K562 (cell line): ENCODE measurements around the gene GUCY2F. TPM values are rescaled to one million over a fixed set of nuclear protein-coding genes. Genes with fewer than 3 reads are reported as not detected.

Experiments used
- ATAC-seq: fragments of 200-7000 bp; cut with Tn5 transposase; 3 replicates; pipeline ENCODE4 v1.9.1; 2020; ENCODE audit warnings: moderate library complexity
- BruUV-seq: library from RNA; stranded (reverse); fragments of 400-500 nt; replicated peaks from 2 replicates; lab custom pipeline; 2021; lab: Mats Ljungman, UMichigan
- CTCF ChIA-PET: fragments of 300-600 bp; formaldehyde crosslinking; extraction: SDS; loops from one replicate; lab custom pipeline; 2021; ENCODE audit warnings: low intra/inter-chr PET ratio; lab: Yijun Ruan, JAX
- POLR2A ChIA-PET: fragments of 300-600, 350-650 bp; sonication (Branson Sonifier 250); formaldehyde crosslinking; extraction: SDS; loops from one replicate; lab custom pipeline; 2021; ENCODE audit warnings: antibody characterized with exemption, inconsistent platforms; lab: Yijun Ruan, JAX
- DNase-seq, 4 experiments: peaks; one replicate each; pipeline versions ENCODE4 v3.0.0 to v3.0.0-alpha.2; 2011 to 2018; ENCODE audit warnings: low spot score in 3 of 4, mixed read lengths in 3 of 4; ENCODE audit errors: extremely low read depth in 1 of 4
- FAIRE-seq: peaks from 2 replicates; lab custom pipeline; 2011; peaks lifted over from hg19 to GRCh38; lab: Jason Lieb, UNC
- H2AFZ ChIP-seq: 2 replicates; pipeline ENCODE4 v1.6.0; 2011; ENCODE audit warnings: low read depth, low read length, control low read depth, inconsistent platforms
- H3K27ac ChIP-seq: fragments of 200-600 bp; 3 replicates; pipeline ENCODE4 v1.8.0; 2011; ENCODE audit warnings: low read depth, mild to moderate bottlenecking, control low read depth, inconsistent platforms, low read length, moderate library complexity, mixed read lengths; ENCODE audit errors: extremely low read depth
- H3K27me3 ChIP-seq, 2 experiments: fragments of 300-600 bp in 1 of 2; 2 replicates in 1 of 2; 3 replicates in 1 of 2; pipeline versions ENCODE4 v1.6.0 to v1.8.0; 2011; ENCODE audit warnings: inconsistent platforms in 2 of 2, low read length in 2 of 2, mild to moderate bottlenecking in 1 of 2, mixed read lengths in 1 of 2, moderate library complexity in 1 of 2; ENCODE audit not compliant: control insufficient read depth in 2 of 2, insufficient read depth in 2 of 2
- H3K36me3 ChIP-seq: fragments of 300-600 bp; 3 replicates; pipeline ENCODE4 v1.8.0; 2011; ENCODE audit warnings: mild to moderate bottlenecking, low read length, inconsistent platforms; ENCODE audit not compliant: control insufficient read depth, insufficient read depth
- H3K4me1 ChIP-seq, 2 experiments: fragments of 200-600 bp in 1 of 2; replicated peaks in 1 of 2; 2 replicates in 1 of 2; 3 replicates in 1 of 2; pipeline versions ENCODE4 v1.5.1 to v1.8.0; 2011; ENCODE audit warnings: inconsistent platforms in 2 of 2, low read length in 2 of 2, mild to moderate bottlenecking in 1 of 2, mixed read lengths in 1 of 2, moderate library complexity in 1 of 2; ENCODE audit not compliant: control insufficient read depth in 2 of 2, insufficient read depth in 2 of 2
- H3K4me2 ChIP-seq: 2 replicates; pipeline ENCODE4 v1.6.1; 2011; ENCODE audit warnings: low read length, control low read depth, inconsistent platforms, mixed read lengths; ENCODE audit not compliant: insufficient read depth
- H3K4me3 ChIP-seq: fragments of 200-600 bp; sonication (generic), shearing (Covaris generic); 2 replicates; pipeline ENCODE4 v1.5.1; 2016; ENCODE audit warnings: control low read depth, inconsistent platforms
- H3K79me2 ChIP-seq: fragments of 200-600 bp; 3 replicates; pipeline ENCODE4 v1.8.0; 2011; ENCODE audit warnings: low read length, inconsistent platforms; ENCODE audit not compliant: control insufficient read depth, insufficient read depth
- H3K9ac ChIP-seq, 2 experiments: 2 replicates each; pipeline versions ENCODE4 v1.6.0 to v1.6.1; 2011; ENCODE audit warnings: low read depth in 2 of 2, low read length in 2 of 2, control low read depth in 1 of 2, inconsistent platforms in 1 of 2, mild to moderate bottlenecking in 1 of 2, mixed read lengths in 1 of 2; ENCODE audit not compliant: insufficient read depth in 1 of 2
- H3K9me1 ChIP-seq: one replicate; pipeline ENCODE4 v1.6.0; 2011; ENCODE audit warnings: inconsistent platforms, mild to moderate bottlenecking, low read length, moderate library complexity; ENCODE audit not compliant: control insufficient read depth, insufficient read depth
- H3K9me3 ChIP-seq: replicated peaks from 2 replicates; pipeline ENCODE4 v1.5.1; 2011; ENCODE audit warnings: low read depth, low read length, inconsistent platforms; ENCODE audit not compliant: control insufficient read depth, insufficient read depth
- H4K20me1 ChIP-seq: replicated peaks from 2 replicates; pipeline ENCODE4 v1.6.1; 2011; ENCODE audit warnings: low read length, inconsistent platforms, mixed read lengths; ENCODE audit not compliant: control insufficient read depth, insufficient read depth
- C11orf30 ChIP-seq: fragments of 450-650 bp; IDR thresholded peaks from 2 replicates; pipeline ENCODE4 v1.6.1; 2016; ENCODE audit warnings: low read depth, mild to moderate bottlenecking
- CHD4 ChIP-seq: fragments of 200-600 bp; sonication (generic); IDR thresholded peaks from 3 replicates; pipeline ENCODE4 v1.6.1; 2012; ENCODE audit warnings: low read depth, mild to moderate bottlenecking, mixed read lengths, low read length, inconsistent platforms; ENCODE audit not compliant: insufficient read depth, insufficient replicate concordance, poor library complexity, severe bottlenecking
- EP300 ChIP-seq: IDR thresholded peaks from 2 replicates; pipeline ENCODE4 v1.6.1; 2012; ENCODE audit warnings: low read length, improper control_type of control experiment
- HCFC1 ChIP-seq: IDR thresholded peaks from 2 replicates; pipeline ENCODE4 v1.6.1; 2012; ENCODE audit warnings: low read depth, low read length, improper control_type of control experiment
- HDGF ChIP-seq: fragments of 450-650 bp; IDR thresholded peaks from 2 replicates; pipeline ENCODE4 v1.6.1; 2016
- NR2F6 ChIP-seq: fragments of 450-650 bp; formaldehyde crosslinking; IDR thresholded peaks from 2 replicates; pipeline ENCODE4 v1.4.0; 2020; ENCODE audit warnings: mild to moderate bottlenecking
- ZNF134 ChIP-seq: fragments of 250-450 bp; sonication (Bioruptor Pico); conservative IDR thresholded peaks from 2 replicates; pipeline ENCODE4 v1.4.0; 2020
- in situ Hi-C: fragments of 300-500 bp; cut with MboI; formaldehyde crosslinking; loops from 4 replicates; pipeline ENCODE4 v1.15.0; 2018; ENCODE audit warnings: inconsistent platforms, mixed read lengths
- intact Hi-C: fragments of 100-400 bp; cut with micrococcal nuclease; formaldehyde crosslinking; loops from 2 replicates; pipeline ENCODE4 v1.14.2; 2022
- polyA plus RNA-seq, 8 experiments: library from polyadenylated mRNA; depleted of rRNA in 4 of 8; stranded (reverse) in 5 of 8; unstranded in 3 of 8; fragments of >200 nt; fragmentation: Nextera tagmentation in 2 of 8; fragmentation: Illumina TruSeq in 1 of 8; extraction: Ambion mirVana in 2 of 8; extraction: Trizol in 1 of 8; gene quantifications; 2 replicates each; pipeline versions ENCODE4 v1.2.1 to v1.2.3, GENCODE V29; 2011 to 2014; ENCODE audit warnings: inconsistent platforms in 1 of 8, missing spikeins in 1 of 8
- total RNA-seq, 7 experiments: library from RNA; depleted of rRNA in 6 of 7; stranded (reverse); fragments of >200 nt in 6 of 7; fragmentation: Illumina TruSeq in 2 of 7; extraction: Trizol in 2 of 7; gene quantifications; 2 replicates each; pipeline versions ENCODE4 v1.2.1 to v1.2.3, GENCODE V29; 2011 to 2021; ENCODE audit warnings: low replicate concordance in 1 of 7
- TF ChIP-seq, protein P1 (sequence below): sonication (generic); formaldehyde crosslinking; IDR thresholded peaks from 2 replicates; pipeline ENCODE4 v1.9.0; 2022; ENCODE audit warnings: mild to moderate bottlenecking, missing genetic modification reagents

GUCY2F gene
- total and polyA plus RNA-seq, 9 of the 15 experiments (the other 6 are each of a cell fraction or from before 2014, with no cell fraction given): 0.01 to 0.06 (median 0.05) TPM; not detected in 6

DNA sequence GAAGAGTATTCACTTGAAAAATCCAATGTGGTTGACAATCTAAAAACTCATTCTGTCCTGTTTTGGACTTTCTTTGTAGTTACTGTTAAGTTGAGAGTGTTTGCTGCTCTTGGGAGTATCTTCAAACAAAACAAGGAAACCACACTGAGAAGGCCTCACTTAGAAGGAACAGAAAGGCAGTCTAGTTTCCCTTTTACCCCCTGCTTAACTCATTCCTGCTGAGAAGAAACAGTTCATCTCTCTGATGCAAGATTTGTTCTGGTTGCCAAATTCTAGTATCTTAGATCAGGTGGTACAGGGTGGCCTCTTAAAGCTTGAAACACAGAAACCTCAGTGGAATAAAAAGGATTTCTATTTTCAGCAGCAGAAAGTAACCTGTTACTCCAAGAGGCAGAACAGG lies 41.4 kb downstream of the GUCY2F start:
- ChIA-PET CTCF (no interaction called here), POLR2A (no interaction called here)
- no peak overlapping the region for H3K4me3 ChIP-seq
- BruUV-seq: no TSS peak
- TF ChIP-seq C11orf30 (no peak), EP300 (no peak), HDGF (no peak), NR2F6 (CRISPR knock-in tag) (no peak), CHD4 (no peak), HCFC1 (no peak), ZNF134 (no peak)
- TF ChIP-seq, protein P1, sequence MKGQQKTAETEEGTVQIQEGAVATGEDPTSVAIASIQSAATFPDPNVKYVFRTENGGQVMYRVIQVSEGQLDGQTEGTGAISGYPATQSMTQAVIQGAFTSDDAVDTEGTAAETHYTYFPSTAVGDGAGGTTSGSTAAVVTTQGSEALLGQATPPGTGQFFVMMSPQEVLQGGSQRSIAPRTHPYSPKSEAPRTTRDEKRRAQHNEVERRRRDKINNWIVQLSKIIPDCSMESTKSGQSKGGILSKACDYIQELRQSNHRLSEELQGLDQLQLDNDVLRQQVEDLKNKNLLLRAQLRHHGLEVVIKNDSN (CRISPR knock-in tag): no peak
- H3K36me3 ChIP-seq: no peaks in the 10 kb centered on the region
- no peaks in the 10 kb centered on the region for H3K79me2 ChIP-seq
- in situ Hi-C loops (no loop called here), intact Hi-C loops (no loop called here)
- no peaks in the 10 kb centered on the region for H4K20me1 ChIP-seq
- DNase-seq: no peak
- no peaks in the 10 kb centered on the region for H3K27me3 ChIP-seq
- no peak overlapping the region for H3K27ac ChIP-seq
- no peak overlapping the region for H3K9ac ChIP-seq
- FAIRE-seq: no peak
- H3K4me2 ChIP-seq: no peak overlapping the region
- ATAC-seq: no peak
- no peaks in the 10 kb centered on the region for H3K4me1 ChIP-seq
- H2AFZ ChIP-seq: no peak overlapping the region
- no peaks in the 10 kb centered on the region for H3K9me3 ChIP-seq
- H3K9me1 ChIP-seq: no peaks in the 10 kb centered on the region
